ENCODE data around the gene VTI1A.

- TF ChIP-seq POLR2A (IDR thresholded peaks at IDR 0.05) (no peak), CTCF (IDR thresholded peaks at IDR 0.05) (no peak)
Measured at GRCh38 chr10:112564337-112564736, 117.3 kb downstream of the VTI1A start.

All from uterus (tissue), 2 donors.